Mesothelial cell of epicardium (in vitro differentiated cells): ENCODE results near the gene USP32. TPM values are rescaled to one million over a fixed set of nuclear protein-coding genes. Genes with fewer than 3 reads are reported as not detected.

Experiments used
- DNase-seq, 2 experiments: peaks; one replicate each; pipeline ENCODE4 v3.0.0; 2021; ENCODE audit warnings: low spot score in 2 of 2; ENCODE audit not compliant: unreplicated experiment in 2 of 2
- H3K27ac Mint-ChIP-seq: 2 replicates; pipeline ENCODE4 v1.8.0; 2021; ENCODE audit warnings: mixed read lengths
- H3K27me3 Mint-ChIP-seq: 2 replicates; pipeline ENCODE4 v1.8.0; 2021; ENCODE audit warnings: low read depth, mixed read lengths
- H3K36me3 Mint-ChIP-seq: 2 replicates; pipeline ENCODE4 v1.8.0; 2021; ENCODE audit warnings: mixed read lengths
- H3K4me1 Mint-ChIP-seq: 2 replicates; pipeline ENCODE4 v1.8.0; 2021; ENCODE audit warnings: mixed read lengths
- H3K4me3 Mint-ChIP-seq: 2 replicates; pipeline ENCODE4 v1.8.0; 2021; ENCODE audit warnings: mild to moderate bottlenecking, moderate library complexity, mixed read lengths
- H3K9me3 Mint-ChIP-seq: 2 replicates; pipeline ENCODE4 v1.8.0; 2021; ENCODE audit warnings: mixed read lengths
- total RNA-seq: library from RNA; stranded (reverse); gene quantifications from 3 replicates; pipeline ENCODE4 v1.2.1, GENCODE V29; 2021
- TF ChIP-seq, protein P1 (sequence below): fragments of 200-600 bp; sonication (generic); IDR thresholded peaks from one replicate; pipeline ENCODE4 v1.5.0; 2021; ENCODE audit warnings: antibody characterized with exemption; ENCODE audit not compliant: unreplicated experiment

USP32 gene
- total RNA-seq, 1 donor from 2014 or later: 48.4 TPM

DNA sequence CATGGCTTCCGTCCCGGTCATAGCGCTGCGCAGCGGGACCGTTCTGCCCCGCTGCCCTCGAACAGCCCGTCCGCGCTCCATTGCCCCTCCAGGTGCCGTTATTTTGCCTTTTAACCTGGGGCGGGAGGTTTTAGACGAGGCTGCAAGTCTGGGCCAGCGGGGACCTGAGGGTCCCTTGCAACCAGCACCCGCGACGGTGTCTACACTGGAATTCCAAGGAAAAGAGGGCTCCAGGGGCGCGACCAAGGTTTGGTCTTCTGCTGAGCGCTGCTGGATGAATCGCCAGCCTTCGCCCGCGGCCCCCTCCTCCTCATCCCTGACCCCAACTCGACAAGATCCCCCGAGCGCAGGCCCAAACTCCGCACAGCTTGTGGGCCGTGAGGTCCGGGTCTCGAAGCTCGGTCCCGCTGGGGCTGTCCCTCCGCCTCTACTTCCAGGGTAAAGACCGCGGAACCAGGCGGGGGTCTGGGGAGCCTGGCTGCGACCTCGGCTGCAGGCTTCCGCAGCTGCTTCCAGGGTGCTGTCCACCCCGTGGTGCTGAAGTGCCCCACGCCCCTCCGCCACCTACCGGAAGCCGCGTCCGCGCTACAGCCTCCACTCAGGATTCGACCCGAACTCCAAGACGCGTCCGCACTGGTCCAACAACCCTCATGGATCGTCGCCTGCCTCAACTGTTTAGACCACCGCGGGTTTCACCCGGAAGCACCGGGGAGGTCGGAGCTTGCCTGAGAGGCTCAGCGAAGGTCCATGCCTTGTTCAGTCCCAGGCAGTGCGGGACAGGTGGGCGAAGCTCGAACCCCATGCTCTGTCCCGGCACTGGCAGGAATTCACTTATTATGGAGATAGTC lies 252.3 kb downstream of the USP32 start:
- peak overlapping the region; percentile 17 for H3K4me3 Mint-ChIP-seq
- no peaks in the 10 kb centered on the region for H3K36me3 Mint-ChIP-seq
- H3K27ac Mint-ChIP-seq: no peak overlapping the region
- H3K4me1 Mint-ChIP-seq: peaks cover 25% of the 10 kb centered on the region
- H3K27me3 Mint-ChIP-seq: peaks cover 89% of the 10 kb centered on the region
- no peaks in the 10 kb centered on the region for H3K9me3 Mint-ChIP-seq
- DNase-seq: peak; percentile 74 to 89
- TF ChIP-seq, protein P1, sequence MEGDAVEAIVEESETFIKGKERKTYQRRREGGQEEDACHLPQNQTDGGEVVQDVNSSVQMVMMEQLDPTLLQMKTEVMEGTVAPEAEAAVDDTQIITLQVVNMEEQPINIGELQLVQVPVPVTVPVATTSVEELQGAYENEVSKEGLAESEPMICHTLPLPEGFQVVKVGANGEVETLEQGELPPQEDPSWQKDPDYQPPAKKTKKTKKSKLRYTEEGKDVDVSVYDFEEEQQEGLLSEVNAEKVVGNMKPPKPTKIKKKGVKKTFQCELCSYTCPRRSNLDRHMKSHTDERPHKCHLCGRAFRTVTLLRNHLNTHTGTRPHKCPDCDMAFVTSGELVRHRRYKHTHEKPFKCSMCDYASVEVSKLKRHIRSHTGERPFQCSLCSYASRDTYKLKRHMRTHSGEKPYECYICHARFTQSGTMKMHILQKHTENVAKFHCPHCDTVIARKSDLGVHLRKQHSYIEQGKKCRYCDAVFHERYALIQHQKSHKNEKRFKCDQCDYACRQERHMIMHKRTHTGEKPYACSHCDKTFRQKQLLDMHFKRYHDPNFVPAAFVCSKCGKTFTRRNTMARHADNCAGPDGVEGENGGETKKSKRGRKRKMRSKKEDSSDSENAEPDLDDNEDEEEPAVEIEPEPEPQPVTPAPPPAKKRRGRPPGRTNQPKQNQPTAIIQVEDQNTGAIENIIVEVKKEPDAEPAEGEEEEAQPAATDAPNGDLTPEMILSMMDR: no peak

- DNase-seq: no peak
- Mint-ChIP-seq H3K9me3 (no peaks in the 10 kb centered on the region), H3K36me3 (no peaks in the 10 kb centered on the region), H3K27ac (no peak overlapping the region), H3K27me3 (peaks cover 82% of the 10 kb centered on the region), H3K4me1 (peaks cover 33% of the 10 kb centered on the region), H3K4me3 (no peak overlapping the region)
- TF ChIP-seq, protein P1: no peak
Observed at GRCh38 chr17:60138769-60139437, 253.0 kb downstream of the USP32 start.

GRCh38 chr17:60137731-60138130 lies 254.2 kb downstream of the USP32 start:
- Mint-ChIP-seq H3K27me3 (peaks cover 70% of the 10 kb centered on the region), H3K27ac (no peak overlapping the region), H3K4me3 (no peak overlapping the region), H3K9me3 (no peaks in the 10 kb centered on the region), H3K36me3 (no peaks in the 10 kb centered on the region), H3K4me1 (peaks cover 29% of the 10 kb centered on the region)
- no peak for DNase-seq
- TF ChIP-seq, protein P1: no peak

GRCh38 chr17:60135951-60136666 lies 255.8 kb downstream of the USP32 start:
- TF ChIP-seq, protein P1: no peak
- peaks cover 19% of the 10 kb centered on the region for H3K4me1 Mint-ChIP-seq
- no peak for DNase-seq
- H3K27ac Mint-ChIP-seq: no peak overlapping the region
- H3K9me3 Mint-ChIP-seq: no peaks in the 10 kb centered on the region
- H3K27me3 Mint-ChIP-seq: peaks cover 54% of the 10 kb centered on the region
- peaks cover 3% of the 10 kb centered on the region for H3K36me3 Mint-ChIP-seq
- H3K4me3 Mint-ChIP-seq: peak overlapping the region; percentile 88

DNA sequence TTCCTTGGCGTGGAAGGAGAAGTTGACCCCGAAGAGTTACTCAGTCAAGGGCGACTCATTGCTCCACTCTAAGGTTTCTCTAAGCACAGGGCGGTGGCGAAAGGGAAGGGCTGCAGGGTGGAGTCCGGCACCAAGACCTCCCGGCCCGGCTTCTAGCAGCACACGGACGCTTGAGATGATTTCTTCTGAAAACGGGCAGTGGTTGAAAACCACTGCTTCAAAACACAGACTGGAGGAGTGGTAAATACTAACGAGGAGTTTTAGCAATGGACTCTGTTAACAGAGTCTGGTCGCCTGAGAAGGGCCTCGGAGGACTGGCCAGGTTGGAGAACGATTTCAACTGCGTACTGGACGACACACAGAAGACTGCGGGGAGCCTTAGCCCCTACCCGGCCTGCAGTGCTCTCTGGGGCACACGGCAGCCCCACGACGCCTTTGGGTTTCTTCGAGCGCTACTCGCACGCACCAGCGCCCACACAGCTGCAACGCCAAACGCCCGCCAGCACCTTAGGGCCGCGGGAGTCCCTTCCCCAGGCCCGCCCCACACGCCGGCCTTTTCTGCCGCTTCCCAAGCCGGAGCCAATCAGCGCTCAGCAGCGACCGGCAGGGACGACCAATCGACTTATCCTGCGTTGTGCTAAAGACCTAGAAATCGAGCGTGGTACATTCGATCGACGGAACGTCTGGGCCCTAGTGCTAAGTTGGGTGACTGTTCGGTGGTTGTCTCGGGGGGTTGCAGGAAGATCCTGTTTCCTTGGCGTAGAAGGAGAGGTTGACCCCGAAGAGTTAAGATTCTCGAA lies 256.6 kb downstream of the USP32 start:
- H3K4me3 Mint-ChIP-seq: peak overlapping the region; percentile 88
- peaks cover 19% of the 10 kb centered on the region for H3K4me1 Mint-ChIP-seq
- H3K27me3 Mint-ChIP-seq: peaks cover 46% of the 10 kb centered on the region
- H3K27ac Mint-ChIP-seq: peak overlapping the region; percentile 76
- H3K36me3 Mint-ChIP-seq: peaks cover 3% of the 10 kb centered on the region
- TF ChIP-seq, protein P1: no peak
- DNase-seq: peak; percentile 65 to 80
- peaks cover 4% of the 10 kb centered on the region for H3K9me3 Mint-ChIP-seq
